Keratinocyte (primary cell): ENCODE measurements around the gene SLC5A7.

Source experiments
- CTCF ChIP-seq, 3 experiments: IDR thresholded peaks in 1 of 3; conservative IDR thresholded peaks in 1 of 3; optimal IDR thresholded peaks in 1 of 3; 2 replicates in 2 of 3; 3 replicates in 1 of 3; pipeline versions ENCODE3 to v1.5.1; 2011; ENCODE audit warnings: low read length in 3 of 3, mild to moderate bottlenecking in 3 of 3, moderate library complexity in 2 of 3, control low read depth in 1 of 3, inconsistent platforms in 1 of 3; ENCODE audit not compliant: insufficient read depth in 2 of 3; ENCODE audit errors: extremely low read depth in 1 of 3
- EZH2 ChIP-seq: IDR thresholded peaks from one replicate; pipeline ENCODE4 v1.6.1; 2012; ENCODE audit warnings: inconsistent platforms, mild to moderate bottlenecking, low read length, moderate library complexity

GRCh38 chr2:107992069-107992468 lies 5.7 kb downstream of the SLC5A7 start:
- no peak for TF ChIP-seq CTCF (optimal IDR thresholded peaks at IDR 0.05 in 1 of 3, IDR thresholded peaks at IDR 0.05 in 1 of 3, conservative IDR thresholded peaks at IDR 0.05 in 1 of 3; ENCODE audit: extremely low read depth in 1 of 3, insufficient read depth in 2 of 3, low read length in 3 of 3)
- no peak for TF ChIP-seq EZH2
